ENCODE measurements around the gene ETV3. TPM values are rescaled to one million over a fixed set of nuclear protein-coding genes. Genes with fewer than 3 reads are reported as not detected.

The ETV3 gene
- total RNA-seq, 1 donor from 2014 or later: 9.6 TPM

- Histone ChIP-seq H3K4me3 (no peak overlapping the region), H3K36me3 (no peaks in the 10 kb centered on the region), H3K9me3 (no peaks in the 10 kb centered on the region), H3K27ac (no peak overlapping the region), H3K4me1 (peaks cover 0 to 3% of the 10 kb centered on the region in 2 donors), H3K27me3 (no peaks in the 10 kb centered on the region)
- peak; percentile 86 to 98 (median 95) for TF ChIP-seq CTCF (IDR thresholded peaks at IDR 0.05)
- DNase-seq (ENCODE audit: low spot score in 2 of 2): peak in 1 of 2 donors; percentile 87
- intact Hi-C loops (cut with DNase I): loop anchor here (1.0 to 5.0 kb wide), 2 partner anchors 66 to 402 kb away; no protein-coding TSS in a partner anchor
Observed at GRCh38 chr1:157090196-157090647, 48.0 kb downstream of the ETV3 start.

DNA sequence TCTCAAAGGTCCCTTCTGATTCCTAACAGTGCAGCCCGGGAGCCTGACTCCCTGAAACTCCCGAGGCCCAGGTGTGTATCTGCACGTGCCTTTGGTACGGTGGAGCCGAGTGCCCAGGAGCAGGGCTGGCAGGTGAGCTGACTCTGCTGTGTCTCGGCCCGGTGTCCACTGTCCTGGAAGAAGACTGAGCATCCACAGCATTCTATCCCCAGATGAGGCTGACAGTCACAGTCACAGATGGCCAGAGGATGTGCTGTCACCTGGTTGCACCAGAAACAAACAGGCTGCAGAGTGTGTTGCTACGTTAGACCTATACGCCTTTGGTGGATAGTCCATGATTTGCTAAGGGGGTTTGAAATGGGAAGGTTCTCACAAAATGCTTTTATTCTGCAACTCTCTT lies 48.4 kb downstream of the ETV3 start:
- Histone ChIP-seq H3K36me3 (no peaks in the 10 kb centered on the region), H3K27ac (no peak overlapping the region), H3K4me1 (peaks cover 0 to 3% of the 10 kb centered on the region in 2 donors), H3K27me3 (no peaks in the 10 kb centered on the region), H3K4me3 (no peak overlapping the region), H3K9me3 (no peaks in the 10 kb centered on the region)
- no peak for TF ChIP-seq CTCF (IDR thresholded peaks at IDR 0.05)
- no peak for DNase-seq (ENCODE audit: low spot score in 2 of 2)
- intact Hi-C loops (cut with DNase I): loop anchor here (1.0 to 5.0 kb wide), 2 partner anchors 67 to 403 kb away; no protein-coding TSS in a partner anchor

DNA sequence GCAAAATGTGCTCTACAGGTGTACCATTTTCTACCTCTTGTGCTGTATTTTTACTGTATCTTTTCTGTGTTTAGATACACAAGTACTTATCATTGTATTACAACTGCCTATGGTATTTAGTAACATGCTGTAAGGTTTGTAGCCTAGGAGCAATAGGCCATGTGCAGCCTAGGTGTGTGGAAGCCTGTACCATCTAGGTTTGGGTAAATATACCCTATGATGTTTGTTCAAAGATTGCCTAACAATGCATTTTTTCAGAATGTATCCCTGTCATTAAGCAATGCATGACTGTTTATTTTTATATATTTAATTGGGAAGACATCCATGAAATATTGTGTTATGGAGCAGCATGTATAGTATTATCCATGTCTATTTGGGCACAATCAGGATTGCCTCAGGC lies 49.6 kb downstream of the ETV3 start:
- H3K27ac ChIP-seq: no peak overlapping the region
- H3K27me3 ChIP-seq: no peaks in the 10 kb centered on the region
- intact Hi-C loops (cut with DNase I): no loop called here
- DNase-seq (ENCODE audit: low spot score in 2 of 2): no peak
- peaks cover 0 to 3% of the 10 kb centered on the region in 2 donors for H3K4me1 ChIP-seq
- TF ChIP-seq CTCF (IDR thresholded peaks at IDR 0.05): no peak
- H3K36me3 ChIP-seq: no peaks in the 10 kb centered on the region
- H3K9me3 ChIP-seq: no peaks in the 10 kb centered on the region
- no peak overlapping the region for H3K4me3 ChIP-seq

DNA sequence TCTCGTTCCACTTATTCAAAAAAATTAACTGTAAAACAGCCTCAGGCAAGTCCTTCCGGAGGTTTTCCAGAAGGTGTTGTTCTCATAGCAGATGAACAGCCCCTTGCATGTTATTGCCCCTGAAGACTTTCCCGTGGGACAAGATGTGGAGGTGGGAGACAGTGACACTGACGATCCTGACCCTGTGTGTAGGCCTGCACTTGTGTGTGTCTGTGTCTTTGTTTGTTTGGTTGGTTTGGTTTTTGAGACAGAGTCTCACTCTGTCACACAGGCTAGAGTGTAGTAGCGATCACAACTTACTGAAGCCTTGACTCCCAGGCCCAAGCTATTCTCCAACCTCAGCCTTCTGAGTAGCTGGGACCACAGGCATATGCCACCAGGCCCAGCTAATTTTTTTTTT lies 51.2 kb downstream of the ETV3 start:
- TF ChIP-seq CTCF (IDR thresholded peaks at IDR 0.05): no peak
- intact Hi-C loops (cut with DNase I): no loop called here
- H3K27ac ChIP-seq: no peak overlapping the region
- H3K4me1 ChIP-seq: peaks cover 0 to 3% of the 10 kb centered on the region in 2 donors
- no peak overlapping the region for H3K4me3 ChIP-seq
- DNase-seq (ENCODE audit: low spot score in 2 of 2): no peak
- no peaks in the 10 kb centered on the region for H3K36me3 ChIP-seq
- no peaks in the 10 kb centered on the region for H3K27me3 ChIP-seq
- H3K9me3 ChIP-seq: no peaks in the 10 kb centered on the region

DNA sequence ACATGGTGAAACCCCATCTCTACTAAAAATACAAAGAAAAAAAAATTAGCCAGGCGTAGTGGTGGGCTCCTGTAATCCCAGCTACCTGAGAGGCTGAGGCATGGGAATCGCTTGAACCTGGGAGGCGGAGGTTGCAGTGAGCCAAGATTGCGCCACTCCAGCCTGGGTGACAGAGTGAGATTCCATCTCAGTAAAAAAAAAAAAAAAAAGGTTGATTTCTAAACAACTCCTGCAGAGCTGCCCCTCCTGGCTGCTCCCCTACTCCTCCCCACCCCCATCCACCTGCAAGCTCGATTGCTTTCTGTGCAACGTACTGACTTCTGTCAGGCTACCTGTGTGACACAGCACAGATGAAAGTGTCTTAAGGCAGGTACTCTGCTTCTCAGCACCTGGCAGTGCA lies 51.9 kb downstream of the ETV3 start:
- DNase-seq (ENCODE audit: low spot score in 2 of 2): no peak
- Histone ChIP-seq H3K9me3 (no peaks in the 10 kb centered on the region), H3K36me3 (no peaks in the 10 kb centered on the region), H3K4me1 (peaks cover 0 to 3% of the 10 kb centered on the region in 2 donors), H3K27ac (no peak overlapping the region), H3K27me3 (no peaks in the 10 kb centered on the region), H3K4me3 (no peak overlapping the region)
- intact Hi-C loops (cut with DNase I): no loop called here
- TF ChIP-seq CTCF (IDR thresholded peaks at IDR 0.05): no peak

GRCh38 chr1:157085421-157085820 lies 52.8 kb downstream of the ETV3 start:
- no peak overlapping the region for H3K4me3 ChIP-seq
- TF ChIP-seq CTCF (IDR thresholded peaks at IDR 0.05): no peak
- peaks cover 0 to 2% of the 10 kb centered on the region in 2 donors for H3K4me1 ChIP-seq
- no peaks in the 10 kb centered on the region for H3K27me3 ChIP-seq
- H3K27ac ChIP-seq: no peak overlapping the region
- H3K36me3 ChIP-seq: no peaks in the 10 kb centered on the region
- no peaks in the 10 kb centered on the region for H3K9me3 ChIP-seq
- intact Hi-C loops (cut with DNase I): no loop called here
- no peak for DNase-seq (ENCODE audit: low spot score in 2 of 2)

Data from ascending aorta (tissue), 2 donors.